ENCODE measurements around the gene SPATA45. TPM values are rescaled to one million over a fixed set of nuclear protein-coding genes. Genes with fewer than 3 reads are reported as not detected.

Gene SPATA45
- total and polyA plus RNA-seq, 2 of the 13 experiments (the other 11 are each of a cell fraction or from before 2014, with no cell fraction given): 0.17 to 0.64 TPM

DNA sequence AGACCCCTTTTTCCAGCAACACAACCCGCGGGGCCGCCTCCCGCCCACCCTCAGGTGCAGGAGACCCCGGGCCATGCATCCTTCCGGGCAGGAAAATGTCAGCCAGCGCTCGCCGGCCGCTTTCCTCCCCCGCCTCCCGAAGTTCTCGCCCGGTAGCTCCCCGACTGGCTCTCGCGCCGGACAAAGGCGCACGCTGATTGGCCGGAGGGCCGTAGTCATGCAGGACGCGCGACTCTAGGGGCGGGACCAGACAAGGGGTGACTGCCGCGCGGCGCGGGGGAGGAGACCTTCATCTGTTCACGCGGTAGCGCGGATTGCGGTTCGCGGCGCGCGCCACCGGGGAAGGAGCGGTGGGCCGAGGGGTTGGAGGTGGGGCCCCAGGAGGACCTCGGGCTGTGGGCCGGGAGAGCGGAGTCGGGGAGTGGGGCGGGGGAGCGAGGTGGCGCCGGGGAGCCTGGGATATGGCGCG lies 10.6 kb upstream of the SPATA45 start, which contains the start of gene FLVCR1 (continued):
- TF ChIP-seq SP5 (CRISPR knock-in tag; IDR thresholded peaks at IDR 0.05; ENCODE audit: borderline replicate concordance, low read depth): peak; percentile 45; the same call in 1 of the 2 replicates
- TF ChIP-seq SP1 (IDR thresholded peaks at IDR 0.05): no peak
- TF ChIP-seq SP1 (CRISPR knock-in tag; IDR thresholded peaks at IDR 0.05): peak; percentile 89
- TF ChIP-seq ZNF326 (CRISPR knock-in tag; IDR thresholded peaks at IDR 0.05; ENCODE audit: borderline replicate concordance): no peak
- TF ChIP-seq, protein P1, sequence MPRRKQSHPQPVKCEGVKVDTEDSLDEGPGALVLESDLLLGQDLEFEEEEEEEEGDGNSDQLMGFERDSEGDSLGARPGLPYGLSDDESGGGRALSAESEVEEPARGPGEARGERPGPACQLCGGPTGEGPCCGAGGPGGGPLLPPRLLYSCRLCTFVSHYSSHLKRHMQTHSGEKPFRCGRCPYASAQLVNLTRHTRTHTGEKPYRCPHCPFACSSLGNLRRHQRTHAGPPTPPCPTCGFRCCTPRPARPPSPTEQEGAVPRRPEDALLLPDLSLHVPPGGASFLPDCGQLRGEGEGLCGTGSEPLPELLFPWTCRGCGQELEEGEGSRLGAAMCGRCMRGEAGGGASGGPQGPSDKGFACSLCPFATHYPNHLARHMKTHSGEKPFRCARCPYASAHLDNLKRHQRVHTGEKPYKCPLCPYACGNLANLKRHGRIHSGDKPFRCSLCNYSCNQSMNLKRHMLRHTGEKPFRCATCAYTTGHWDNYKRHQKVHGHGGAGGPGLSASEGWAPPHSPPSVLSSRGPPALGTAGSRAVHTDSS (CRISPR knock-in tag; conservative IDR thresholded peaks at IDR 0.05): no peak
- TF ChIP-seq, protein P2, sequence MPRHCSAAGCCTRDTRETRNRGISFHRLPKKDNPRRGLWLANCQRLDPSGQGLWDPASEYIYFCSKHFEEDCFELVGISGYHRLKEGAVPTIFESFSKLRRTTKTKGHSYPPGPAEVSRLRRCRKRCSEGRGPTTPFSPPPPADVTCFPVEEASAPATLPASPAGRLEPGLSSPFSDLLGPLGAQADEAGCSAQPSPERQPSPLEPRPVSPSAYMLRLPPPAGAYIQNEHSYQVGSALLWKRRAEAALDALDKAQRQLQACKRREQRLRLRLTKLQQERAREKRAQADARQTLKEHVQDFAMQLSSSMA (CRISPR knock-in tag; IDR thresholded peaks at IDR 0.05): no peak
- no peak for TF ChIP-seq MYNN (CRISPR knock-in tag; IDR thresholded peaks at IDR 0.05; ENCODE audit: low read depth)
- TF ChIP-seq, protein P3, sequence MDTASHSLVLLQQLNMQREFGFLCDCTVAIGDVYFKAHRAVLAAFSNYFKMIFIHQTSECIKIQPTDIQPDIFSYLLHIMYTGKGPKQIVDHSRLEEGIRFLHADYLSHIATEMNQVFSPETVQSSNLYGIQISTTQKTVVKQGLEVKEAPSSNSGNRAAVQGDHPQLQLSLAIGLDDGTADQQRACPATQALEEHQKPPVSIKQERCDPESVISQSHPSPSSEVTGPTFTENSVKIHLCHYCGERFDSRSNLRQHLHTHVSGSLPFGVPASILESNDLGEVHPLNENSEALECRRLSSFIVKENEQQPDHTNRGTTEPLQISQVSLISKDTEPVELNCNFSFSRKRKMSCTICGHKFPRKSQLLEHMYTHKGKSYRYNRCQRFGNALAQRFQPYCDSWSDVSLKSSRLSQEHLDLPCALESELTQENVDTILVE (CRISPR knock-in tag; IDR thresholded peaks at IDR 0.05): peak; percentile 14; the same call in 1 of the 2 replicates
- TF ChIP-seq REPIN1 (CRISPR knock-in tag; IDR thresholded peaks at IDR 0.05; ENCODE audit: borderline replicate concordance, low read depth): peak; percentile 67; the same call in 1 of the 2 replicates
- TF ChIP-seq, protein P4, sequence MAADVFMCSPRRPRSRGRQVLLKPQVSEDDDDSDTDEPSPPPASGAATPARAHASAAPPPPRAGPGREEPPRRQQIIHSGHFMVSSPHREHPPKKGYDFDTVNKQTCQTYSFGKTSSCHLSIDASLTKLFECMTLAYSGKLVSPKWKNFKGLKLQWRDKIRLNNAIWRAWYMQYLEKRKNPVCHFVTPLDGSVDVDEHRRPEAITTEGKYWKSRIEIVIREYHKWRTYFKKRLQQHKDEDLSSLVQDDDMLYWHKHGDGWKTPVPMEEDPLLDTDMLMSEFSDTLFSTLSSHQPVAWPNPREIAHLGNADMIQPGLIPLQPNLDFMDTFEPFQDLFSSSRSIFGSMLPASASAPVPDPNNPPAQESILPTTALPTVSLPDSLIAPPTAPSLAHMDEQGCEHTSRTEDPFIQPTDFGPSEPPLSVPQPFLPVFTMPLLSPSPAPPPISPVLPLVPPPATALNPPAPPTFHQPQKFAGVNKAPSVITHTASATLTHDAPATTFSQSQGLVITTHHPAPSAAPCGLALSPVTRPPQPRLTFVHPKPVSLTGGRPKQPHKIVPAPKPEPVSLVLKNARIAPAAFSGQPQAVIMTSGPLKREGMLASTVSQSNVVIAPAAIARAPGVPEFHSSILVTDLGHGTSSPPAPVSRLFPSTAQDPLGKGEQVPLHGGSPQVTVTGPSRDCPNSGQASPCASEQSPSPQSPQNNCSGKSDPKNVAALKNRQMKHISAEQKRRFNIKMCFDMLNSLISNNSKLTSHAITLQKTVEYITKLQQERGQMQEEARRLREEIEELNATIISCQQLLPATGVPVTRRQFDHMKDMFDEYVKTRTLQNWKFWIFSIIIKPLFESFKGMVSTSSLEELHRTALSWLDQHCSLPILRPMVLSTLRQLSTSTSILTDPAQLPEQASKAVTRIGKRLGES (CRISPR knock-in tag; IDR thresholded peaks at IDR 0.05; ENCODE audit: borderline replicate concordance): no peak
- TF ChIP-seq DR1 (CRISPR knock-in tag; IDR thresholded peaks at IDR 0.05): peak; percentile 93
- no peak for TF ChIP-seq ZBTB21 (CRISPR knock-in tag; IDR thresholded peaks at IDR 0.05)
- TF ChIP-seq, protein P5, sequence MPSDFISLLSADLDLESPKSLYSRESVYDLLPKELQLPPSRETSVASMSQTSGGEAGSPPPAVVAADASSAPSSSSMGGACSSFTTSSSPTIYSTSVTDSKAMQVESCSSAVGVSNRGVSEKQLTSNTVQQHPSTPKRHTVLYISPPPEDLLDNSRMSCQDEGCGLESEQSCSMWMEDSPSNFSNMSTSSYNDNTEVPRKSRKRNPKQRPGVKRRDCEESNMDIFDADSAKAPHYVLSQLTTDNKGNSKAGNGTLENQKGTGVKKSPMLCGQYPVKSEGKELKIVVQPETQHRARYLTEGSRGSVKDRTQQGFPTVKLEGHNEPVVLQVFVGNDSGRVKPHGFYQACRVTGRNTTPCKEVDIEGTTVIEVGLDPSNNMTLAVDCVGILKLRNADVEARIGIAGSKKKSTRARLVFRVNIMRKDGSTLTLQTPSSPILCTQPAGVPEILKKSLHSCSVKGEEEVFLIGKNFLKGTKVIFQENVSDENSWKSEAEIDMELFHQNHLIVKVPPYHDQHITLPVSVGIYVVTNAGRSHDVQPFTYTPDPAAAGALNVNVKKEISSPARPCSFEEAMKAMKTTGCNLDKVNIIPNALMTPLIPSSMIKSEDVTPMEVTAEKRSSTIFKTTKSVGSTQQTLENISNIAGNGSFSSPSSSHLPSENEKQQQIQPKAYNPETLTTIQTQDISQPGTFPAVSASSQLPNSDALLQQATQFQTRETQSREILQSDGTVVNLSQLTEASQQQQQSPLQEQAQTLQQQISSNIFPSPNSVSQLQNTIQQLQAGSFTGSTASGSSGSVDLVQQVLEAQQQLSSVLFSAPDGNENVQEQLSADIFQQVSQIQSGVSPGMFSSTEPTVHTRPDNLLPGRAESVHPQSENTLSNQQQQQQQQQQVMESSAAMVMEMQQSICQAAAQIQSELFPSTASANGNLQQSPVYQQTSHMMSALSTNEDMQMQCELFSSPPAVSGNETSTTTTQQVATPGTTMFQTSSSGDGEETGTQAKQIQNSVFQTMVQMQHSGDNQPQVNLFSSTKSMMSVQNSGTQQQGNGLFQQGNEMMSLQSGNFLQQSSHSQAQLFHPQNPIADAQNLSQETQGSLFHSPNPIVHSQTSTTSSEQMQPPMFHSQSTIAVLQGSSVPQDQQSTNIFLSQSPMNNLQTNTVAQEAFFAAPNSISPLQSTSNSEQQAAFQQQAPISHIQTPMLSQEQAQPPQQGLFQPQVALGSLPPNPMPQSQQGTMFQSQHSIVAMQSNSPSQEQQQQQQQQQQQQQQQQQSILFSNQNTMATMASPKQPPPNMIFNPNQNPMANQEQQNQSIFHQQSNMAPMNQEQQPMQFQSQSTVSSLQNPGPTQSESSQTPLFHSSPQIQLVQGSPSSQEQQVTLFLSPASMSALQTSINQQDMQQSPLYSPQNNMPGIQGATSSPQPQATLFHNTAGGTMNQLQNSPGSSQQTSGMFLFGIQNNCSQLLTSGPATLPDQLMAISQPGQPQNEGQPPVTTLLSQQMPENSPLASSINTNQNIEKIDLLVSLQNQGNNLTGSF (CRISPR knock-in tag; IDR thresholded peaks at IDR 0.05): no peak
- no peak for TF ChIP-seq ZEB1 (IDR thresholded peaks at IDR 0.05; ENCODE audit: insufficient replicate concordance, low read depth)
- TF ChIP-seq TEAD3 (CRISPR knock-in tag; optimal IDR thresholded peaks at IDR 0.05; ENCODE audit: borderline replicate concordance): no peak
- TF ChIP-seq NR2F1 (CRISPR knock-in tag; IDR thresholded peaks at IDR 0.05): no peak
- TF ChIP-seq MIXL1 (CRISPR knock-in tag; IDR thresholded peaks at IDR 0.05): 0 out of 2 replicates have a peak, but pooled peaks have one; percentile 25
- TF ChIP-seq HIVEP1 (CRISPR knock-in tag; IDR thresholded peaks at IDR 0.05): peak; percentile 82

Data from HepG2 (cell line).